ENCODE results near the gene PNPLA3.

The PNPLA3 gene, protein sequence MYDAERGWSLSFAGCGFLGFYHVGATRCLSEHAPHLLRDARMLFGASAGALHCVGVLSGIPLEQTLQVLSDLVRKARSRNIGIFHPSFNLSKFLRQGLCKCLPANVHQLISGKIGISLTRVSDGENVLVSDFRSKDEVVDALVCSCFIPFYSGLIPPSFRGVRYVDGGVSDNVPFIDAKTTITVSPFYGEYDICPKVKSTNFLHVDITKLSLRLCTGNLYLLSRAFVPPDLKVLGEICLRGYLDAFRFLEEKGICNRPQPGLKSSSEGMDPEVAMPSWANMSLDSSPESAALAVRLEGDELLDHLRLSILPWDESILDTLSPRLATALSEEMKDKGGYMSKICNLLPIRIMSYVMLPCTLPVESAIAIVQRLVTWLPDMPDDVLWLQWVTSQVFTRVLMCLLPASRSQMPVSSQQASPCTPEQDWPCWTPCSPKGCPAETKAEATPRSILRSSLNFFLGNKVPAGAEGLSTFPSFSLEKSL

DNA sequence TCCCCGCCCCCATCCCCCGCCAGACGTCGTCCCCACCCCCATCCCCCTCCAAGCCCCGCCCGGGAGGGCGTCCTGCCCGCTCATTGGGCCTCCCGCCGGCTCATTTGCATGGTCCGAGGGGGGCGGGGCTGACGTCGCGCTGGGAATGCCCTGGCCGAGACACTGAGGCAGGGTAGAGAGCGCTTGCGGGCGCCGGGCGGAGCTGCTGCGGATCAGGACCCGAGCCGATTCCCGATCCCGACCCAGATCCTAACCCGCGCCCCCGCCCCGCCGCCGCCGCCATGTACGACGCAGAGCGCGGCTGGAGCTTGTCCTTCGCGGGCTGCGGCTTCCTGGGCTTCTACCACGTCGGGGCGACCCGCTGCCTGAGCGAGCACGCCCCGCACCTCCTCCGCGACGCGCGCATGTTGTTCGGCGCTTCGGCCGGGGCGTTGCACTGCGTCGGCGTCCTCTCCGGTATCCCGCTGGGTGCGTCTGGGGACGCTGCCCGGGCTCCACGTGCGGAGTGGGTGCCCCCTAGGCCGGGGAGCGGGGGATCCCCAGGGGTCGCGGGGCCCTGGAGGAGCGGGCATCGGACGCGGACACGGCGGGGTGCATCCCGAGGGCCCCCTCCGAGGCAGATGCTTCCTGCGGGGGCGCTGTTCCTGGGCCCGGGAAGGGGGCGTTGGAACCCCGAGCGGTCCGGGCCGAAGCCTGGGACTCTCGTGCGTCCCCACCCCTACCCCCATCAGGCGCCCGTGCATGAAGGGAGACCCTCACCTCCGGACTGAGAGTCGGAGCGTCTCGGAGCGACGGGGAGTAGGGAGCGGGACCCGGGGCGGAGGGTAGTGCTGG, at the start of gene PNPLA3:
Gene PNPLA3, plus strand, starts transcription at position 175 of the 834 bp plus-strand sequence. Its CDS starts 107 bp downstream, at position 282.
- DNase-seq (ENCODE audit: low spot score) = peak; percentile 68

DNA sequence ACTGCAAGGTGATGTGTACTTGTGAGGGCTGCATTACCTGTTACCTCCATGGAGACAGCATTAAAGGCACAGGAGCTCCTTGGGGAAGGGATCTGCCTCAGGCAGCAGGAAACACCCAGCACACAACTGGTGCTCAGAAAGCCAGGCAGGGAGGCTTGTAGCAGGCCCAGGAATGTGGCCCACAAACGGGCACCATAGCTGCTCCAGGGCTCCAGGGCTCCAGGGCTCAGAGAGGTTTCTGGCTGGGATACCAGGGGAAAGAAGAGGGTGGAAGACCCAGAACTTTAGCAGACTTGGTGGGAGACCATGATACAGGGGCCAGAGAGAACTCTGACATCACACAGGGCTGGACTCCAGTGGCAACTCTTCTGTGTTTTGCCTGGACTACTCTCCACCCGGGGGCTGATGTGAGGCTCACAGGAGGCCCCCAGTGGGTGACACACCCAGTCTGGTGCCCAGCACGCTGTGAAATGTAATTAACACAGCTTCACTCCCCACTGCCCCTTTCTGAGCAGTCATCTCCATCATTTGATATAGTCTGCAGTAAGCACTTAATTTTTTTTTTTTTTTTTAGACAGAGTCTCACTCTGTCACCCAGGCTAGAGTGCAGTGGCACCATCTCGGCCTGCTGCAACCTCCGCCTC, 46.6 kb upstream of the PNPLA3 start:
- no peak for DNase-seq (ENCODE audit: low spot score)

DNA sequence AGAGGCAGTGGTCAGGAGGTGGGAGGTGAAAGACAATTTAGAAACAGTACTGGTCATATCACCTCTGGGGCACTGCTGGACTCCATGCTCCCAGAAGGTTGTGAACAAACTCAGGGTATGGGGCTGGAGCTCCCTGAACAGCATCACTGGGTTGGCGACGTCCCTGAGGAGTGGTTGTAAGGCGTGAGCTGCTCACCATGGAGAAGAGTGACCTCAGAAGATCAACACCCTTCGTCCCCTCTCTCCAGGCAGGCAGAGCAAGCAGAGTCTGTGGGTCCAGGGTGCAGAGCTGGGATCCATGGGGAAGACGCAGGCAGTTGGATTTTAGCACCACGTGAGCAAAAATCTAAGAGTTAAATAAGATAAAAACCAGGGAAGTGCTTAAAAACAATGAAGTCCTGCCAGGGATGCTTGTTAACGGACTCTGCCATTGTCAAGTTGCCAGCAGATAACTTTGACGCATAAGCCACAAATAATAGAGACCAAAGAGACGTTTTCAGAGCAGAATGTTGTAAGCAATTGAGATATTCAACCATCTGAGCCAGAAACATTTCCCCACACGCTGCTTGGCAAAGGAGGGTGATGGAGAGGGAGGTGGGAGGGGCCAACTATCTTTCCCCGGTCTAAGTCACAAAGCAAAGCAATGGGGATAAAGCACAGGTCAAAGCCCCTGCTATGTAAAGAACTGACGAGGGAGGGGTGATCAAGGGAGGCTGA, 45.4 kb upstream of the PNPLA3 start:
- no peak for DNase-seq (ENCODE audit: low spot score)

DNA sequence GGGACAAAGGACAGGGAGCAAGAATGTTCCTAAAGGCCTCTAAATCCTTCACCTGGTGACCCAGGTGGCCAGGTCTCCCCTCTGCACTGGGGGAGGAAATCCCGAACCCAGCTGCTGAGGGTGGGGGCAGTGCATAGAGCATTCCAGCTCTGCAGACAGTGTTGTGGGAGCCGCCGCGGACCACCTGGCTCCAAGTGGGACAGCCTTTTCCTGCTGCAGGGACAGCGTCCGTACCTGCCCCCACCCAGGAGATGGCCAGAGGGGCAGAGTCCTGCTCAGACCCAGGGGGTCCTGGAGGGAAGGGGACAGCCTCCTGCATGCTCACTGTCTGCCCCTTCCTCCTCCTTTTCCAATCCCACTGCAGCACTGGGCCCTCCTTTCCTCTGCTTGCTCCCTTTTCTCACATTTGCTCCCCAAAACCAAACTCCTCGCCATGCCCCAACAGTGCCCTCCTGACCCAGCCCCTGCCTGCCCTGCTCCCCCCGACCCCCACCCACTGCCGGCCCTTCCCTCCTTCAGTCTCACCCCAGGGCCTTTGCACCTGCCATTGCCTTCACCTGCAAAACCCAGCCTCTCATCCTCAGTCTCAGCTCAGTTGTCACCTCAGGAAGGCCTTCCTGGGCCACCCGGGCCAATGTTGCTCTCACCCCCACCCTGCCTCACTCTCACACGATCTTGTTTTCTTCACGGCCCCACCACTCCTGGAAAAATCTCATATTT, 44.6 kb upstream of the PNPLA3 start:
- DNase-seq (ENCODE audit: low spot score) = no peak

DNA sequence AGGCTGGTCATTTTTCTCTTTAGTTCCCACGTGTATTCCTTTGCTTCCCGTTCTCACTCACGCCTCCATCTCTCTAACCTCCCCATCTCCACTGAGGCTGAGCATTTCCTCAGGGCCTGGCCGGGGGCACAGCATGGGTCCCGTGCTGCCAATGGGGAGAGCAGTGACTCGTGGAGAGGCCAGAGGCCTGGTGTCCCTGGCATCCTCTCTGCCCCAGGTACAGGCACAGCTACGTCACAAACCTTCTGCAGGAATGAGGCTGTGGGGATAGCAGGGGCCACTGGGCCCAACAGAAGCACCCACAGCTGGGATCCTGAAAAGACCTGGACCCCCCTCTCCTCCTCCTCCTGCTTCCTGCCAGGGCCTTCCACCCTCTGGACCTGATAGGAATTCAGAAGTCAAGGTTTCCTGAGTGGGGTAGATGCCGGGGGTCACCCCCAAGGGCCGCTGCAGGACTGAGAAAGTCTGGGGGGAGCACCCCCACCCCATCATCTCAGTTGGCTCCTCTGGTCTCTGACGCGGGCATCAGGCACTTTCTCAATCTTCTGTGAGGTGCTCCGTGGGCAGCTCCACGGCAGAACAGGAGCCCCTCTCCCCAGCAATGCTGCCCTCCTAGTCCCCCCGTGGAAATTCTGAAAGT, 43.6 kb upstream of the PNPLA3 start:
- DNase-seq (ENCODE audit: low spot score) = no peak

DNA sequence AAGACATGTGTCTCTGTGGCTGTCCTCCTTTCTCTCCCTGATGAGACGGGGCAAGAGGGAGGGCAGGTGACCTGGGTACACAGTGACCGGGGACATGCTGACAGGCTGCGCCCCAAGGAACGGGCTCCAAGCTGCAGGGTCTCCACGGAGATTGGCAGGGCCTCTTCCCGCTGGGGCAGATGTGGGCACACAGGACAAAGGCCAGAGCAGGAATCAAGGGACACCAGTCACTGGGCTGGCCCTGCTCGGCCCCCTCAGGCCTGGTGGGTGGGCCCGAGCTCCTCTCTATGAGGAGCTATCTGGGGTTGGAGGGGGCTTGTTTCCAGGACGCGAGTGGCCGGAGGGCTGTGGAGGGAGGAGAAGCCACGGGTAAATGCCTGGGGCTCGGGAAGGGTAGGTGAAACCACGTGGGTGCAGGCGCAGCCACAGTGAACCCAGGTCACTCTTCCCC, 43.0 kb upstream of the PNPLA3 start:
- DNase-seq (ENCODE audit: low spot score) = no peak

DNA sequence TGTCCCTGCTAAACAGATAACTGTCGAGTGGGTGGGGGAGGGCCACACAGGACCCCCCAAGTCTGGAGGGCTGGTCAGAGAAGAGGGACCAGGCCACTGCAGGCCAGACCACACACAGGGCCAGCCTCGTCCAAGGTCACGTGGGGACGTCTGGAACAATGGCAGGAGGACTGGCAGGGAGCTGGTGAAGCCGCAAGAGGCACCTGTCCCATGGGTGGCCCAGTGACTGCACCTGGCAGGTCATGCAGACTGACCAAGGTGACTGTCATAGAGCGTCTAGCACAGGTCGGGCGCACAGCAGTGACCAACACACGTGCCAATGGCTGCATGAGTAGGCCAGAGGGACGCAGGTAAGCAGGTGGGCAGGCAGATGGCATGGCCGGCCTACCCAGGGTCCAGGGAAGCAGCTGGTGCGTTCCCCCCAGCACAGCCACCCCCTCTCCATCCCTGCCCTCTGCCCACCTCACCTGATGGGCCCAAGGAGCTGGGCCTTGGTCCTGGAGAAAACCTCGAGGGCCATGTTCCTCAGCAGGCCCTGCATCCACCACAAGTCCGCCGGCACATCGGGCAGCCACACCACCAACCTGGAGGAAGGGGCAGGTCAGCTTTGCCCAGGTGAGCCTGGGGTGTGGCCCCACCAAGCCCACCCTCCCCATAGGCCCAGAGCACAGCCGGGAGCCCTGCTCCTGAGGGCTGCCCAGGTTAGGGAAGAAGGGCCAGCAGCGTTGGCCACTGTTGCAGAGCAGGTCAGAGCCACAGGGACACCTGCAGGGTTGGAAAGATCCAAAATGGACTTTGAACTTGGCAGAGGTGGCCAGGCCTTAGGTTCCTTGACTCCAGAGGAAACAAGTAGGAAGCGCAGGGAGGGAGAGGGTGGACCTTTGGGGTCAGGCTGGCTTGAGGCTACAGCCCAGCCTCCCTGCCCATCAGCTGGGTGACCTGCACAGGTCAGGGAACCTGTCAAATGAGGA, 42.2 kb upstream of the PNPLA3 start:
- no peak for DNase-seq (ENCODE audit: low spot score)

DNA sequence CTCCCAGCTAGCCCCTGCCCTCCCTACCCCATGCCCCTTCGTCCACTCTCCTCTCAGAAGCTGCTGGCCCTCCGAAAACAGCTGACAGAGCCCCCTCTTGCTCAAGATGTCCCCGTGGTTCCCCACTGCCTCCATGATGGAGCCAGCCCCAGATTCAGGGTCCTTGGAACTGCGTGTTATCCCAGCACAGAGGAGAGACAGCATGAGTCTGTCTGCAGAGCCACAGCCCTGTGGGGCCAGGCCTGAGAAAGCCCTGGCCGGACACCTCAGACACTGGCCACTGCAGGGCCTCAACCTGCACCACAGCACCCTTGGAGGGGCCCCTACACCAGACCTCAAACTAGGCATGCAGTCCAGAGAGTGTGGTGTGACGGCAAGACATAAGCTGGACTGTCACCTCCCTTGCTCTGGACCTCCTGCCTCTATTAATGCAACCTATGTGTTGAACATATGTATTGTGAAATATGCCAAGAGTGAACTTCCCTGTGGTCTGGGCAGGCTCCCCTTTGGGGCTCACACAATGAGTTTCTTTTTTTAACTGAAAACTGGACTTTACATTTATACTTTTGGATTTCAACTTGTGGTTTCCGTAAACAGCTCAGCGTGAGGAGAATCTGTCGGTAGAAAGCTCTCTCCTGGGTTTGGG, 41.4 kb upstream of the PNPLA3 start:
- no peak for DNase-seq (ENCODE audit: low spot score)

DNA sequence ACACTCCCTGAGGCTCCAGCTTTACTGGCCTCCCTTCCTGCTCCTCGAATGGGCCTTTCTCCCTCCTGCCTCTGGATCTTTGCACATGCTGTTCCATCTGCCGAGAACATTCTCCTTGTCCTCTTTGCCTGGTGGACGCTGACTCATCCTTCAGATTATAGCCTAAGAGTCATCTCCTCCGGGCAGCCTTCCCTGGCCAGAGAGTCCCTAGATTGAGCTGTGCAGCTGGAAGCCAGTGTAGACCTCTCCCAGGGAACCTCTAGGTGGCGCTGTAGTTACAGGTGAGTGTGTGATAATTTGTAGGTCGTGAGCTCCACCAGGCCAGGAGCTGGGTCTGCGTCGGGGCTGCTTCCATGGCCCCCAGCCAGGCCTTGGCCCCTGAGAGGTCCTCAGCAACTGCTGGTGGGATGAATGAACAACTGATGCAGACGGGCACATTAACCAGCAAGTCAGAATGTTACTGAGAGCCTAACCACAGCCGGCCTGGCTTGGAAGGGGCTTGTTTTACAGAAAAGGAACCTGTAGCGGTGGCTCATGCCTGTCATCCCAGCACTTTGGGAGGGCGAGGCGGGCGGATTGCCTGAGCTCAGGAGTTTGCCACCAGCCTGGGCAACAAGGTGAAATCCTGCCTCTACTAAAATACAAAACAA, 40.5 kb upstream of the PNPLA3 start:
- DNase-seq (ENCODE audit: low spot score) = peak; percentile 64

DNA sequence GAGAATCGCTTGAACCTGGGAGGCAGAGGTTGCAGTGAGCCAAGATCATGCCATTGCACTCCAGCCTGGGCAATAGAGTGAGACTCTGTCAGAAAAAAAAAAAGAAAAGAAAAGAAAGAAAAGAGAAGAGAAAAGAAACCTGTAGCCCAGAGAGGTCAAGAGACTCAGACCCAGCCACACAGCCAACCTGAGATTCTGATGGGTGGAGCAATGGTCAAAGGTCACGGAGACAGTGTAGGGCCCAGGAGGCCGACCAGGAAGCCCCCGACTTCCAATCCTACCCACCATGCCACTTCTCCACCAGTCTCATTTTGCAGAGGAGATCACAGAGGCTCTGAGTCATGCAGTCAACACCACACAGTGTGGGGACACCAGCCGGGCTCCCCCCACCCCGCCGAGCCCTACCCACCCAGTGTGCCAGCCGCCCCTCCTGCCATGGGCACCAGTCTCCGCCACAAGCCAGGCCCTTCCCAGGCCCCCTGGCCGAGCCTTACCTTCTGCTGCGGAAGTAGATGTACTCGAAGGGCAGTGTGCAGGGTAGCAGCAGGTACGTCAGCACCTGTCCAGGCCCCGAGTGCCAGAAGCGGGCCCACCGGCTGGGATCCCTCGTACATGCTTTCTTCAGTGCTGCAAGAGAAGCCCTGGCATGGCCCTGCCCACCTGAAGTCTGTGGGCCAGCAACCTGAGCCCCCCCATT, 39.7 kb upstream of the PNPLA3 start:
- no peak for DNase-seq (ENCODE audit: low spot score)

DNA sequence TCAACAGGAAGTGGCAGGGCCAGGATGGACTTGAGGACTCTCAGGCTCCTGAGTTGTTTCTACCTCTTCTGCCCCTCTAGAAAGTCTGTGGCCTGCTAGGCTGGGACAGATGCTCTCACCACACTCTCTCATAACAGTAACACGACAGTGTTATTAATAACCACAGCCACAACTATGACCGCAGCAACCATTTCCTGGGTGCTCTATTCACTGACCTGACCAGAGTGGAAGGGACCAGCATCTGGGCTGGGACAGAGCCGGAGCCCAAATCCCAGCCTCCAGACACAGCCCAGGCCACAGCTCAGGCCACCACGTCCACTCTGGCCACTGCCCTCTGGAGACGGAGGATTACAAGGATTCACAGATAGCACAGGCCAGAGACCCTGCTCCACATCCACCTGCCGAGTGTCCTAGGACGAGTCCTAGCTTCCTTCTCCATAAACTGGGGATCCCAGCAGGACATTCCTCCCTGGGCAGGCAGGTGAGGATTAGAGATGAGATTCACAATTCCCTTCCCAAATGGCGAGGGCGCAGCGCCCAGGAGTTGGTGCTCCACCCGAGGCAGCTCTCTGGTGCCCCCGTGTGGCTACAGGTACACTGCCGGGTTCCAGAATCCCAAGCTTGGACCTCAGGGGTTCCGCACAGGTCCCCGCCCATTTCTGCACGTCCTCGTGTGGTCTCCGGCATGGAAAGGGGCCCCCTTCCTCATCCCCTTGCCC, 38.8 kb upstream of the PNPLA3 start:
- peak; percentile 52 for DNase-seq (ENCODE audit: low spot score)

DNA sequence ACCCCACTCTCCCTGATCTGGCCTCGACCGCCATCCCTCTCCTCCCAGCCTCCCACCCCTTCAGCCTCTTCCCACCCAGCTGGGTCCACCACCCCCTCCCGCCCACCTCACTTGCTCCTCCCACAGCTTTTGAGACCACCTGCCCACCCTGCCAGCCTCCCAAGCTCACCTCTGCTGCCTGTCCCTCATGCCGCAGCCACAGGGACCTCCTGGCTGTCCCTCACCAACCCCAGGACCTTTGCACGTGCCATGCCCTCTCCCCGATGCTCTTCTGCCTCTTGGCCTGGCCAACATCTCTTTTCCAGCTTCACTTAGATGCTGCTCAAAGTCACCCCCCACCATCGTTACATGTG, 38.3 kb upstream of the PNPLA3 start:
- DNase-seq (ENCODE audit: low spot score) = no peak

DNA sequence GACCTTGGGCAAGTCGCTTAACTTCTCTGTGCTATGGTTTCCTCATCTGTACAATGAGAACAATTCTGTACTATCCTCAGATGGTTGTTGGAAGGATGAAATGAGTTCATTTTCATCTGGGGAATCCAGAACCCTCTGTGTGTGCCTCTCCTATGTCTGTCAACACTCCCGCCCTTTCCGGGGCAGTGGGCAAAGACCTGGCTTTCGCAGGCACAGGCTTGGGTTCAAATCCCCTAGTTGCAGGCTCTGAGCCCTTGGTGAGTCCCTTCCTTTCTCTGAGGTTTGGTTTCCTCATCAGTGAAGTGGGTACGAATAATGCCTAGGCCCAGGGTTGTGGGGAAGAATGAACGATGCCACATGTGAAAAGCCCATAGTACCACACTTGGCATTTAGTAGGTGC, 37.8 kb upstream of the PNPLA3 start:
- DNase-seq (ENCODE audit: low spot score) = no peak

DNA sequence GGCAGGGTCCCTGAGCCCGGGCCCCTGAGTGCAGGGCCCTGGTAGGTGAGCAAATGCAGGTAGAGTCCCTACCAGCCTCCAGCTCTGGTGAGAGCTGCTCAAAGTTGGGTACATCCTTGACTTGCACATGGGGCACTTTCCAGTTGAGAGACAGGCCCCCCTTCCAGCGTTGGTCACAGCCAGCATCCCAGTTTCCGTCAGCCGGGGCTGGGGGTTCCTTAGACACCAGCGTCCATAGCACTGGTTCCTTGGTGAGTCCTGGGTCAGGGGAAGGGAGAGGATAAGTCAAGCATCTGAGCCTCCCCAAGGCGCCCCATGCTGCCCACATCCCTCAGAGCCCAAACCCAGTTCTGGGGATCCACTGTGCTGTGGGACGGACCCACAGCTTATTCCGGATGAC, 37.4 kb upstream of the PNPLA3 start:
- no peak for DNase-seq (ENCODE audit: low spot score)

DNA sequence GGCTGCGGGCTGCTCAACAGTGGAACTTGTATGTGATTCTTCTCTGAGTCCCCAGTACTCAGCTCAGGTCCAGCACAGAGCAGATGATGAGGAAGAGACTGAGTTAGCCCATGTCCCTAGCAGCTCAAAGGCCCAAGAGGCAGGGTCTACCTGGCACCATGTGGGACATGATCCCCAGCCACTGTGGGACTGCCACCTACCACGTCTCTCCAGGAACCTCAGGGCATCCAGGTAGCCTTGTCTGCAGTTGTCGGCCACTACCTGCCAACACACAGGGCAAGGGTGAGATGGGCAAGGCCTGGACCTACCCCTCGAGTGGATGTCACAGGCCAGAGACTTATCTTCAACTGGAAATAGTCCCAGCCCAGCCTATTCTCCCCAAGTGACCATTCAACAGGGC, 36.2 kb upstream of the PNPLA3 start:
- no peak for DNase-seq (ENCODE audit: low spot score)

DNA sequence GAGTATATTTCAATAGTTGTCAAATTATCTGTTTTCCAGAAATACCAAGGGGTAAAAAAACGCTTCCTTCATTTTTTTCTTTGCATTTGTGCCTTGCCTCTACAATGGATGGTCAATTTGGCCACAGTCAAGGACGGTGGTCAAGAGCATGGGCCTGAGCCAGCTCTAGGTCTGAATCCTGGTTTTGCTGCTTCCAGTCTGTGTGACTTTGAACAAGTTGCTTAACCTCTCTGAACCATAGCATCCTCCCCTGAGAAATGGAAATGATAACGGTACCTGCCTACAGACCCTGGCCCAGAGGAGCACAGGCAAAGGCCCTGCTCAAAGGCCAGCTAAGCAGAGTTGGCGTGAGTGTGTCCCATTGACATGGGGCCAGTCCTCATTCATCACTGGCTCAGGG, 34.9 kb upstream of the PNPLA3 start:
- no peak for DNase-seq (ENCODE audit: low spot score)

DNA sequence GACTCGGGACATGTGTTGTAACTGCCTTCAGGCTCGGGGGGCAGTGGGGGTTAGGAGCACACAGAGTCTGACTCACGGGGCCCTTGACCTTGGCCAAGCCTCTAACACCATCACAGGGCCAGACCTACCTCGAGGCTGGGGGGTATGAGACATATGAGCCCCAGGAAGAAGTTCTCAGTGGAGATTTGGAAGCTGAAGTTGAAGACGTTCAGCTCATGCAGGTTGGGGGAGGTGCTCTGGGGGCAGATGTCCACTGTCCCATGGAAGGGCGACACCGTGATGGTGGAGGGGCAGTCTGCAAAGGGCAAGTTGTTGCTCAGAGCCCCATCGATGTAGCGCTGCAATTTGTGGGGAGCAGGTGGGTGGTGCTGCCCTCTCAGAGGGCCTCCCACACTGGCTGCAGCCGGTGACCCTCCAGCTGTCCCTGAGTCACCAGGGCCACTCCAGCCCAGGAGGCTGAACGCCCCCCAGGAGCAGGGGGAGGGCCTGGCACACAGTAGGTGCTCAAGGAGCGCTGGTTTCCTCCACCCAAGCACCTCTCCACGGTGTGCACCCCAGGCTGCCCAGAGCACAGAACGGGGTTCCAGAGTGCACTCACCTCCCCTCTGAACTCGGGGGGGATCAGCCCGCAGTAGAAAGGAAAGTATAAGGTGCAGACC, 34.3 kb upstream of the PNPLA3 start:
- no peak for DNase-seq (ENCODE audit: low spot score)
